Measurements from ENCODE around the gene MYO18A.
"Not testable (repeated sequence)": the region's sequence is repeated elsewhere in the genome, so short reads cannot be mapped to it uniquely, and the experiment has no call there.

Gene MYO18A

GRCh38 chr17:29147228-29147627 is 33.0 kb downstream of the MYO18A start:
- not testable (repeated sequence) for DNase-seq (ENCODE audit: low spot score)

- DNase-seq (ENCODE audit: low spot score): no peak
Observed at GRCh38 chr17:29146369-29146972, 33.7 kb downstream of the MYO18A start.

- peak; percentile 86 for DNase-seq (ENCODE audit: low spot score)
Observed at GRCh38 chr17:29145289-29146073, 34.7 kb downstream of the MYO18A start.

- DNase-seq (ENCODE audit: low spot score): peak; percentile 48
Observed at GRCh38 chr17:29143894-29144293, 36.3 kb downstream of the MYO18A start.

- no peak for DNase-seq (ENCODE audit: low spot score)
Observed at GRCh38 chr17:29141514-29141876, 38.7 kb downstream of the MYO18A start.

- no peak for DNase-seq (ENCODE audit: low spot score)
Observed at GRCh38 chr17:29140631-29141513, 39.3 kb downstream of the MYO18A start.

- no peak for DNase-seq (ENCODE audit: low spot score)
Observed at GRCh38 chr17:29140051-29140621, 40.1 kb downstream of the MYO18A start.

- no peak for DNase-seq (ENCODE audit: low spot score)
Observed at GRCh38 chr17:29138971-29139691, 41.1 kb downstream of the MYO18A start.

- peak; percentile 64 for DNase-seq (ENCODE audit: low spot score)
Observed at GRCh38 chr17:29138184-29138955, 41.8 kb downstream of the MYO18A start.

- DNase-seq (ENCODE audit: low spot score): peak; percentile 48
Observed at GRCh38 chr17:29136998-29137730, 43.0 kb downstream of the MYO18A start.

GRCh38 chr17:29135464-29135863 is 44.7 kb downstream of the MYO18A start:
- no peak for DNase-seq (ENCODE audit: low spot score)

- DNase-seq (ENCODE audit: low spot score): peak; percentile 51
Observed at GRCh38 chr17:29133121-29133713, 47.0 kb downstream of the MYO18A start.

- DNase-seq (ENCODE audit: low spot score): no peak
Observed at GRCh38 chr17:29131814-29132682, 48.1 kb downstream of the MYO18A start.

GRCh38 chr17:29129731-29130130 is 50.5 kb downstream of the MYO18A start:
- DNase-seq (ENCODE audit: low spot score): no peak

GRCh38 chr17:29127840-29128239 is 52.4 kb downstream of the MYO18A start:
- DNase-seq (ENCODE audit: low spot score): no peak

- DNase-seq (ENCODE audit: low spot score): no peak
Observed at GRCh38 chr17:29126268-29126930, 53.8 kb downstream of the MYO18A start.

GRCh38 chr17:29125651-29126050 is 54.5 kb downstream of the MYO18A start:
- no peak for DNase-seq (ENCODE audit: low spot score)

- DNase-seq (ENCODE audit: low spot score): no peak
Observed at GRCh38 chr17:29124925-29125273, 55.3 kb downstream of the MYO18A start.

Data from RKO (cell line).